Neural progenitor cell (in vitro differentiated cells): ENCODE results near the gene MAP3K9. TPM values are rescaled to one million over a fixed set of nuclear protein-coding genes. Genes with fewer than 3 reads are reported as not detected.

ENCODE experiments used
- DNase-seq: peaks from one replicate; pipeline ENCODE4 v3.0.0-alpha.2; 2016; ENCODE audit warnings: low spot score
- H2AFZ ChIP-seq: fragments of 200-600 bp; sonication (generic); replicated peaks from 2 replicates; pipeline ENCODE4 v1.6.1; 2016; ENCODE audit warnings: antibody characterized with exemption
- H3F3A ChIP-seq: fragments of 200-600 bp; sonication (generic); 2 replicates; pipeline ENCODE4 v1.6.1; 2016; ENCODE audit warnings: antibody characterized with exemption, low read depth
- H3K27ac ChIP-seq: fragments of 200-600 bp; sonication (generic); 2 replicates; pipeline ENCODE4 v1.5.1; 2016; ENCODE audit warnings: mild to moderate bottlenecking
- H3K27me3 ChIP-seq: fragments of 200-600 bp; sonication (generic); 2 replicates; pipeline ENCODE4 v1.6.1; 2016; ENCODE audit warnings: mild to moderate bottlenecking, moderate library complexity
- H3K36me3 ChIP-seq: fragments of 200-600 bp; sonication (generic); 2 replicates; pipeline ENCODE4 v1.5.1; 2016
- H3K4me1 ChIP-seq: fragments of 200-600 bp; sonication (generic); 2 replicates; pipeline ENCODE4 v1.6.1; 2016; ENCODE audit warnings: mixed run types
- H3K4me2 ChIP-seq: fragments of 200-600 bp; sonication (generic); 2 replicates; pipeline ENCODE4 v1.6.1; 2016
- H3K4me3 ChIP-seq: fragments of 200-600 bp; sonication (generic); 2 replicates; pipeline ENCODE4 v1.5.1; 2016
- H3K79me2 ChIP-seq: fragments of 200-600 bp; sonication (generic); 2 replicates; pipeline ENCODE4 v1.6.1; 2016; ENCODE audit warnings: low read depth
- H3K9ac ChIP-seq: fragments of 200-600 bp; sonication (generic); 2 replicates; pipeline ENCODE4 v1.6.1; 2016
- H3K9me3 ChIP-seq: fragments of 200-600 bp; sonication (generic); 2 replicates; pipeline ENCODE4 v1.5.1; 2016; ENCODE audit warnings: low read depth
- H4K20me1 ChIP-seq: fragments of 200-600 bp; sonication (generic); 2 replicates; pipeline ENCODE4 v1.6.1; 2016; ENCODE audit warnings: low read depth
- H3K27ac Mint-ChIP-seq: 3 replicates; pipeline ENCODE4 v1.8.0; 2021; ENCODE audit warnings: mixed read lengths
- H3K27me3 Mint-ChIP-seq: 2 replicates; pipeline ENCODE4 v1.8.0; 2022; ENCODE audit warnings: low read depth, mild to moderate bottlenecking, inconsistent platforms, moderate library complexity, mixed read lengths; ENCODE audit not compliant: insufficient read depth
- H3K36me3 Mint-ChIP-seq: 3 replicates; pipeline ENCODE4 v1.8.0; 2021; ENCODE audit warnings: mixed read lengths
- H3K4me1 Mint-ChIP-seq: 3 replicates; pipeline ENCODE4 v1.8.0; 2021; ENCODE audit warnings: mixed read lengths
- H3K4me3 Mint-ChIP-seq: 3 replicates; pipeline ENCODE4 v1.8.0; 2021; ENCODE audit warnings: mild to moderate bottlenecking, moderate library complexity, mixed read lengths
- H3K9me3 Mint-ChIP-seq: 3 replicates; pipeline ENCODE4 v1.8.0; 2020; ENCODE audit warnings: mixed read lengths
- EZH2 ChIP-seq: fragments of 200-600 bp; sonication (generic); IDR thresholded peaks from 2 replicates; pipeline ENCODE4 v1.6.1; 2017; ENCODE audit warnings: antibody characterized with exemption, mild to moderate bottlenecking, moderate library complexity
- EZH2phosphoT487 ChIP-seq: fragments of 200-600 bp; sonication (generic); IDR thresholded peaks from 2 replicates; pipeline ENCODE4 v1.6.1; 2017; ENCODE audit warnings: antibody characterized with exemption
- total RNA-seq: library from RNA; depleted of rRNA; stranded (reverse); fragments of >200 nt; gene quantifications from 2 replicates; pipeline ENCODE4 v1.2.3, GENCODE V29; 2015; ENCODE audit warnings: low replicate concordance
- TF ChIP-seq, protein P1 (sequence below): fragments of 200-600 bp; sonication (generic); IDR thresholded peaks from 2 replicates; pipeline ENCODE4 v1.5.1; 2017; ENCODE audit warnings: antibody characterized with exemption, mild to moderate bottlenecking

Gene MAP3K9
- total RNA-seq, 1 donor from 2014 or later: 14.9 TPM

- no peaks in the 10 kb centered on the region for H3K36me3 Mint-ChIP-seq
- no peaks in the 10 kb centered on the region for H4K20me1 ChIP-seq
- TF ChIP-seq EZH2: no peak
- TF ChIP-seq EZH2phosphoT487: no peak
- TF ChIP-seq, protein P1, sequence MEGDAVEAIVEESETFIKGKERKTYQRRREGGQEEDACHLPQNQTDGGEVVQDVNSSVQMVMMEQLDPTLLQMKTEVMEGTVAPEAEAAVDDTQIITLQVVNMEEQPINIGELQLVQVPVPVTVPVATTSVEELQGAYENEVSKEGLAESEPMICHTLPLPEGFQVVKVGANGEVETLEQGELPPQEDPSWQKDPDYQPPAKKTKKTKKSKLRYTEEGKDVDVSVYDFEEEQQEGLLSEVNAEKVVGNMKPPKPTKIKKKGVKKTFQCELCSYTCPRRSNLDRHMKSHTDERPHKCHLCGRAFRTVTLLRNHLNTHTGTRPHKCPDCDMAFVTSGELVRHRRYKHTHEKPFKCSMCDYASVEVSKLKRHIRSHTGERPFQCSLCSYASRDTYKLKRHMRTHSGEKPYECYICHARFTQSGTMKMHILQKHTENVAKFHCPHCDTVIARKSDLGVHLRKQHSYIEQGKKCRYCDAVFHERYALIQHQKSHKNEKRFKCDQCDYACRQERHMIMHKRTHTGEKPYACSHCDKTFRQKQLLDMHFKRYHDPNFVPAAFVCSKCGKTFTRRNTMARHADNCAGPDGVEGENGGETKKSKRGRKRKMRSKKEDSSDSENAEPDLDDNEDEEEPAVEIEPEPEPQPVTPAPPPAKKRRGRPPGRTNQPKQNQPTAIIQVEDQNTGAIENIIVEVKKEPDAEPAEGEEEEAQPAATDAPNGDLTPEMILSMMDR: no peak
These were observed 36.3 kb upstream of the MAP3K9 start for GRCh38 chr14:70845601-70846000.

GRCh38 chr14:70842851-70843462 is 33.6 kb upstream of the MAP3K9 start:
- Mint-ChIP-seq H3K9me3 (no peaks in the 10 kb centered on the region), H3K4me3 (no peak overlapping the region), H3K27me3 (no peaks in the 10 kb centered on the region), H3K27ac (no peak overlapping the region), H3K4me1 (no peaks in the 10 kb centered on the region), H3K36me3 (no peaks in the 10 kb centered on the region)
- Histone ChIP-seq H3K27ac (no peak overlapping the region), H3K4me2 (no peak overlapping the region), H3K79me2 (no peaks in the 10 kb centered on the region), H3K27me3 (no peaks in the 10 kb centered on the region), H3F3A (no peaks in the 10 kb centered on the region), H3K4me1 (no peaks in the 10 kb centered on the region), H3K36me3 (no peaks in the 10 kb centered on the region), H3K9ac (no peak overlapping the region), H3K4me3 (no peak overlapping the region), H4K20me1 (no peaks in the 10 kb centered on the region), H3K9me3 (no peaks in the 10 kb centered on the region), H2AFZ (no peak overlapping the region)
- TF ChIP-seq EZH2: no peak
- TF ChIP-seq EZH2phosphoT487: no peak
- TF ChIP-seq, protein P1: no peak
- DNase-seq: no peak

More at GRCh38 chr14:70845601-70846000, 36.3 kb upstream of the MAP3K9 start:
- H3K4me3 Mint-ChIP-seq: no peak overlapping the region
- Histone ChIP-seq H3K79me2 (no peaks in the 10 kb centered on the region), H3K27me3 (no peaks in the 10 kb centered on the region), H3K4me2 (no peak overlapping the region), H3K4me3 (no peak overlapping the region), H3K27ac (no peak overlapping the region), H3F3A (no peaks in the 10 kb centered on the region), H3K9me3 (no peaks in the 10 kb centered on the region), H3K36me3 (no peaks in the 10 kb centered on the region), H3K4me1 (no peaks in the 10 kb centered on the region), H2AFZ (no peak overlapping the region), H3K9ac (no peak overlapping the region)
- no peaks in the 10 kb centered on the region for H3K4me1 Mint-ChIP-seq
- no peak overlapping the region for H3K27ac Mint-ChIP-seq
- H3K27me3 Mint-ChIP-seq: peaks cover 2% of the 10 kb centered on the region
- H3K9me3 Mint-ChIP-seq: no peaks in the 10 kb centered on the region
- DNase-seq: no peak

- Histone ChIP-seq H3F3A (no peaks in the 10 kb centered on the region), H3K9me3 (no peaks in the 10 kb centered on the region), H3K9ac (no peak overlapping the region), H3K79me2 (no peaks in the 10 kb centered on the region), H3K4me3 (no peak overlapping the region), H3K4me2 (no peak overlapping the region), H3K27ac (no peak overlapping the region), H3K27me3 (no peaks in the 10 kb centered on the region), H3K4me1 (no peaks in the 10 kb centered on the region), H2AFZ (no peak overlapping the region), H4K20me1 (no peaks in the 10 kb centered on the region), H3K36me3 (no peaks in the 10 kb centered on the region)
- Mint-ChIP-seq H3K4me1 (no peaks in the 10 kb centered on the region), H3K27me3 (peaks cover 7% of the 10 kb centered on the region), H3K9me3 (peaks cover 3% of the 10 kb centered on the region), H3K27ac (no peak overlapping the region), H3K4me3 (no peak overlapping the region), H3K36me3 (no peaks in the 10 kb centered on the region)
- no peak for DNase-seq
- no peak for TF ChIP-seq EZH2
- TF ChIP-seq EZH2phosphoT487: no peak
- TF ChIP-seq, protein P1: no peak
These were observed 28.8 kb upstream of the MAP3K9 start for GRCh38 chr14:70838076-70838475.
